Uterus (tissue), 4 donors: ENCODE data around the gene NOL4L. TPM values are rescaled to one million over a fixed set of nuclear protein-coding genes. Genes with fewer than 3 reads are reported as not detected.

Experiments
- DNase-seq, 2 donors: peaks; one replicate each; pipeline ENCODE4 v3.0.0-alpha.2; 2019 to 2020
- H3K27ac ChIP-seq, 2 donors: fragments of 200-600 bp; sonication (generic); 1 replicate in 1 of 2; 2 replicates in 1 of 2; pipeline ENCODE4 v1.5.1; 2016 to 2018
- H3K27me3 ChIP-seq, 2 donors: fragments of 200-600 bp; sonication (generic); one replicate each; pipeline ENCODE4 v1.5.1; 2018 to 2019; ENCODE audit warnings: control low read depth in 1 of 2
- H3K36me3 ChIP-seq, 2 donors: fragments of 200-600 bp; sonication (generic); one replicate each; pipeline ENCODE4 v1.5.1; 2019; ENCODE audit warnings: control low read depth in 1 of 2
- H3K4me1 ChIP-seq, 2 donors: fragments of 200-600 bp; sonication (generic); one replicate each; pipeline ENCODE4 v1.5.1; 2018 to 2019; ENCODE audit warnings: control low read depth in 1 of 2
- H3K4me3 ChIP-seq, 2 donors: fragments of 200-600 bp; sonication (generic); 1 replicate in 1 of 2; 2 replicates in 1 of 2; pipeline ENCODE4 v1.5.1; 2018 to 2019; ENCODE audit warnings: mild to moderate bottlenecking in 1 of 2
- H3K9me3 ChIP-seq, 2 donors: fragments of 200-600 bp; sonication (generic); one replicate each; pipeline ENCODE4 v1.5.1; 2019; ENCODE audit warnings: control low read depth in 1 of 2
- POLR2A ChIP-seq, 2 donors: fragments of 450-650 bp; IDR thresholded peaks; one replicate each; pipeline ENCODE4 v1.6.1; 2016; ENCODE audit warnings: antibody characterized with exemption in 2 of 2, mild to moderate bottlenecking in 1 of 2, moderate library complexity in 1 of 2
- intact Hi-C: fragments of 100-400 bp; cut with DNase I; formaldehyde crosslinking; loops from one replicate; pipeline ENCODE4 v1.15.1; 2023; ENCODE audit warnings: low total_unique reads
- total RNA-seq, 4 donors: library from RNA; depleted of rRNA in 3 of 4; stranded (reverse); fragments of >200 nt in 3 of 4; gene quantifications; one replicate each; pipeline versions ENCODE4 v1.1.0 to v1.2.4, GENCODE V29; 2014 to 2023
- TF ChIP-seq, protein P1 (sequence below), 4 experiments: fragments of 200-600 bp in 2 of 4; fragments of 450-650 bp in 2 of 4; sonication (generic) in 2 of 4; IDR thresholded peaks; one replicate each; pipeline ENCODE4 v1.5.1; 2016 to 2019; ENCODE audit warnings: antibody characterized with exemption in 4 of 4, mild to moderate bottlenecking in 2 of 4, moderate library complexity in 1 of 4
- donor health status: DM: yes; HTN: yes; CAD: no.

The NOL4L gene
- total RNA-seq, 4 donors from 2014 or later: 6.2 to 31.1 (median 9.6) TPM

DNA sequence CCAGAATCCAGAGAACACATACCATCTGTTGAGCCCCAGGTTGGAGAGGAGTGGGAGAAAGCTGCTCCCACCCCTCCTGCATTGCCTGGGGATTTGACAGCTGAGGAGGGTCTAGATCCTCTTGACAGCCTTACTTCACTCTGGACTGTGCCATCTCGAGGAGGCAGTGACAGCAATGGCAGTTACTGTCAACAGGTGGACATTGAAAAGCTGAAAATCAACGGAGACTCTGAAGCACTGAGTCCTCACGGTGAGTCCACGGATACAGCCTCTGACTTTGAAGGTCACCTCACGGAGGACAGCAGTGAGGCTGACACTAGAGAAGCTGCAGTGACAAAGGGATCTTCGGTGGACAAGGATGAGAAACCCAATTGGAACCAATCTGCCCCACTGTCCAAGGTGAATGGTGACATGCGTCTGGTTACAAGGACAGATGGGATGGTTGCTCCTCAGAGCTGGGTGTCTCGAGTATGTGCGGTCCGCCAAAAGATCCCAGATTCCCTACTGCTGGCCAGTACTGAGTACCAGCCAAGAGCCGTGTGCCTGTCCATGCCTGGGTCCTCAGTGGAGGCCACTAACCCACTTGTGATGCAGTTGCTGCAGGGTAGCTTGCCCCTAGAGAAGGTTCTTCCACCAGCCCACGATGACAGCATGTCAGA is 149.6 kb downstream of the NOL4L start:
- H3K36me3 ChIP-seq: no peaks in the 10 kb centered on the region
- no peaks in the 10 kb centered on the region for H3K9me3 ChIP-seq
- H3K27ac ChIP-seq: no peak overlapping the region
- H3K27me3 ChIP-seq: no peaks in the 10 kb centered on the region
- no peak for TF ChIP-seq POLR2A (IDR thresholded peaks at IDR 0.05)
- TF ChIP-seq, protein P1, sequence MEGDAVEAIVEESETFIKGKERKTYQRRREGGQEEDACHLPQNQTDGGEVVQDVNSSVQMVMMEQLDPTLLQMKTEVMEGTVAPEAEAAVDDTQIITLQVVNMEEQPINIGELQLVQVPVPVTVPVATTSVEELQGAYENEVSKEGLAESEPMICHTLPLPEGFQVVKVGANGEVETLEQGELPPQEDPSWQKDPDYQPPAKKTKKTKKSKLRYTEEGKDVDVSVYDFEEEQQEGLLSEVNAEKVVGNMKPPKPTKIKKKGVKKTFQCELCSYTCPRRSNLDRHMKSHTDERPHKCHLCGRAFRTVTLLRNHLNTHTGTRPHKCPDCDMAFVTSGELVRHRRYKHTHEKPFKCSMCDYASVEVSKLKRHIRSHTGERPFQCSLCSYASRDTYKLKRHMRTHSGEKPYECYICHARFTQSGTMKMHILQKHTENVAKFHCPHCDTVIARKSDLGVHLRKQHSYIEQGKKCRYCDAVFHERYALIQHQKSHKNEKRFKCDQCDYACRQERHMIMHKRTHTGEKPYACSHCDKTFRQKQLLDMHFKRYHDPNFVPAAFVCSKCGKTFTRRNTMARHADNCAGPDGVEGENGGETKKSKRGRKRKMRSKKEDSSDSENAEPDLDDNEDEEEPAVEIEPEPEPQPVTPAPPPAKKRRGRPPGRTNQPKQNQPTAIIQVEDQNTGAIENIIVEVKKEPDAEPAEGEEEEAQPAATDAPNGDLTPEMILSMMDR (IDR thresholded peaks at IDR 0.05): no peak
- DNase-seq: no peak
- no peaks in the 10 kb centered on the region for H3K4me1 ChIP-seq
- intact Hi-C loops: no loop called here
- H3K4me3 ChIP-seq: no peak overlapping the region

DNA sequence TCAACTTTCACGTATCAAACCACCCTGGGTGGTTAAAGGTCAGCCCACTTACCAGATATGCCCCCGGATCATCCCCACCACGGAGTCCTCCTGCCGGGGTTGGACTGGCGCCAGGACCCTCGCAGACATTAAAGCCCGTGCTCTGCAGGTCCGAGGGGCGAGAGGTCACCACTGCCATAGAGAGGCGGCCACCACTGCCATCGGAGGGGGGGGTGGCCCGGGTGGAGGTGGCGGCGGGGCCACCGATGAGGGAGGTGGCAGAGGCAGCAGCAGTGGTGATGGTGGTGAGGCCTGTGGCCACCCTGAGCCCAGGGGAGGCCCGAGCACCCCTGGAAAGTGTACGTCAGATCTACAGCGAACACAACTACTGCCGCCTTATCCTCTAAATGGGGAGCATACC is 150.7 kb downstream of the NOL4L start:
- Histone ChIP-seq H3K36me3 (no peaks in the 10 kb centered on the region), H3K4me1 (no peaks in the 10 kb centered on the region), H3K27me3 (no peaks in the 10 kb centered on the region), H3K9me3 (no peaks in the 10 kb centered on the region), H3K4me3 (no peak overlapping the region), H3K27ac (no peak overlapping the region)
- no peak for TF ChIP-seq POLR2A (IDR thresholded peaks at IDR 0.05)
- TF ChIP-seq, protein P1 (IDR thresholded peaks at IDR 0.05): no peak
- intact Hi-C loops: no loop called here
- no peak for DNase-seq

DNA sequence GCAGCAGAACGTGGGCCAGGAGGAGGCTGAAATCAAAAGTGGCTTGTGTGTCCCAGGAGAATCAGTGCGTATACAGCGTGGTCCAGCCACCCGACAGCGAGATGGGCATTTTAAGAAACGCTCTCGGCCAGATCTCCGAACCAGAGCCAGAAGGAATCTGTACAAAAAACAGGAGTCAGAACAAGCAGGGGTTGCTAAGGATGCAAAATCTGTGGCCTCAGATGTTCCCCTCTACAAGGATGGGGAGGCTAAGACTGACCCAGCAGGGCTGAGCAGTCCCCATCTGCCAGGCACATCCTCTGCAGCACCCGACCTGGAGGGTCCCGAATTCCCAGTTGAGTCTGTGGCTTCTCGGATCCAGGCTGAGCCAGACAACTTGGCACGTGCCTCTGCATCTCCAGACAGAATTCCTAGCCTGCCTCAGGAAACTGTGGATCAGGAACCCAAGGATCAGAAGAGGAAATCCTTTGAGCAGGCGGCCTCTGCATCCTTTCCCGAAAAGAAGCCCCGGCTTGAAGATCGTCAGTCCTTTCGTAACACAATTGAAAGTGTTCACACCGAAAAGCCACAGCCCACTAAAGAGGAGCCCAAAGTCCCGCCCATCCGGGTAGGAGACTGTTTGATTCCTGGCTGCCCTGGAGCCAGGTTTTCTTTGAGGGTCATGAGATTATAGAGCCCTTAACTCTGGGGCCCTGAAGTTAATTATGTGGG is 151.7 kb downstream of the NOL4L start:
- H3K36me3 ChIP-seq: no peaks in the 10 kb centered on the region
- H3K9me3 ChIP-seq: no peaks in the 10 kb centered on the region
- H3K4me1 ChIP-seq: no peaks in the 10 kb centered on the region
- peak in 1 of 2 donors; percentile 49 for DNase-seq
- no peak overlapping the region for H3K27ac ChIP-seq
- H3K4me3 ChIP-seq: no peak overlapping the region
- intact Hi-C loops: no loop called here
- H3K27me3 ChIP-seq: no peaks in the 10 kb centered on the region
- TF ChIP-seq POLR2A (IDR thresholded peaks at IDR 0.05): no peak
- TF ChIP-seq, protein P1 (IDR thresholded peaks at IDR 0.05): no peak

DNA sequence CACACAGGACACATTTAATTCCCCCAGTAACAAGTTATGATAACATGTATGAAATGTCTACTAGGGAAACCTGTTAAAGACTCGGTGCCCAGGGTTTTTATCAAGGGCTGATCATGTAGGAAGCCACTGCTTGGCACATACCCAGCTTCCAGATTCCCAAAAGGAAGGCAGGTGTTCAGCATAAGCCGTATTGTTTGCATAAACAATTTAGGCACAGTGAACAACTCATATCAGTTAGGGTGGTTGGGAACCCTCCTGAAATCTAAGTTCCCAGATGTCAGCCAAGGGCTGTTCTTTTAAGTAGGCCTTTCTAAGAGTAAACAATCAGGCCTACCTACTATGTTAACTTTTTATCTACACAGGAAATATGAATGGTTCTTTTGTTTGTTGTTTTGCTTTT is 152.9 kb downstream of the NOL4L start:
- H3K27ac ChIP-seq: no peak overlapping the region
- no peak for DNase-seq

DNA sequence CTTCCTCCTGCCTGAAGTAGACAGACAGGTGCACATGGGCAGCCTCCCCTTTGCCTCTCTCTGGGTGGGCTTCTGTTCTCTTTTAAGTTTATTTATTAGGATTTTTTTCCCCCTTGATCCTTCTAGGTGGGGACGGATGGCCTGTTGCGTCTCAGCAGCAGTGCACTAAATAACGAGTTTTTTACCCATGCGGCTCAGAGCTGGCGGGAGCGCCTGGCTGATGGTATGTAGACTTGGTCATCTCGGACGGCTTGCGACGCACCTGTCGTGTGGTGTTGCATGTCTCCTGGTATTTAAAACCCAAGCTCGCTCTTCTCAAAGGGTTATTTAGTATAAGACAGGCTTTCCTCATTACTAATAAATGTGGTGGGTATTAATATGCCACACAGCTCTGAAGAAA is 153.7 kb downstream of the NOL4L start:
- no peaks in the 10 kb centered on the region for H3K27me3 ChIP-seq
- no peaks in the 10 kb centered on the region for H3K4me1 ChIP-seq
- intact Hi-C loops: no loop called here
- no peak for DNase-seq
- H3K4me3 ChIP-seq: no peak overlapping the region
- no peak for TF ChIP-seq POLR2A (IDR thresholded peaks at IDR 0.05)
- TF ChIP-seq, protein P1 (IDR thresholded peaks at IDR 0.05): no peak
- no peak overlapping the region for H3K27ac ChIP-seq
- H3K36me3 ChIP-seq: no peaks in the 10 kb centered on the region
- H3K9me3 ChIP-seq: no peaks in the 10 kb centered on the region

More for the DNA sequence above, 152.9 kb downstream of the NOL4L start:
- Histone ChIP-seq H3K4me3 (no peak overlapping the region), H3K9me3 (no peaks in the 10 kb centered on the region), H3K27me3 (no peaks in the 10 kb centered on the region), H3K4me1 (no peaks in the 10 kb centered on the region), H3K36me3 (no peaks in the 10 kb centered on the region)
- TF ChIP-seq, protein P1 (IDR thresholded peaks at IDR 0.05): no peak
- no peak for TF ChIP-seq POLR2A (IDR thresholded peaks at IDR 0.05)
- intact Hi-C loops: no loop called here
